ENCODE measurements around the gene COQ8A.

- no peak for TF ChIP-seq CTCF (IDR thresholded peaks at IDR 0.05)
- no peak for TF ChIP-seq POLR2A (IDR thresholded peaks at IDR 0.05)
- TF ChIP-seq POLR2AphosphoS5 (IDR thresholded peaks at IDR 0.05): no peak
- no peak for TF ChIP-seq EP300 (IDR thresholded peaks at IDR 0.05)
Measured at GRCh38 chr1:227037121-227037520, 97.0 kb downstream of the COQ8A start.

All from gastroesophageal sphincter (tissue), 3 donors.